ENCODE results near the gene YPEL5. TPM values are rescaled to one million over a fixed set of nuclear protein-coding genes. Genes with fewer than 3 reads are reported as not detected.

The YPEL5 gene
- total RNA-seq, 1 experiment from 2014 or later: 27.1 TPM

DNA sequence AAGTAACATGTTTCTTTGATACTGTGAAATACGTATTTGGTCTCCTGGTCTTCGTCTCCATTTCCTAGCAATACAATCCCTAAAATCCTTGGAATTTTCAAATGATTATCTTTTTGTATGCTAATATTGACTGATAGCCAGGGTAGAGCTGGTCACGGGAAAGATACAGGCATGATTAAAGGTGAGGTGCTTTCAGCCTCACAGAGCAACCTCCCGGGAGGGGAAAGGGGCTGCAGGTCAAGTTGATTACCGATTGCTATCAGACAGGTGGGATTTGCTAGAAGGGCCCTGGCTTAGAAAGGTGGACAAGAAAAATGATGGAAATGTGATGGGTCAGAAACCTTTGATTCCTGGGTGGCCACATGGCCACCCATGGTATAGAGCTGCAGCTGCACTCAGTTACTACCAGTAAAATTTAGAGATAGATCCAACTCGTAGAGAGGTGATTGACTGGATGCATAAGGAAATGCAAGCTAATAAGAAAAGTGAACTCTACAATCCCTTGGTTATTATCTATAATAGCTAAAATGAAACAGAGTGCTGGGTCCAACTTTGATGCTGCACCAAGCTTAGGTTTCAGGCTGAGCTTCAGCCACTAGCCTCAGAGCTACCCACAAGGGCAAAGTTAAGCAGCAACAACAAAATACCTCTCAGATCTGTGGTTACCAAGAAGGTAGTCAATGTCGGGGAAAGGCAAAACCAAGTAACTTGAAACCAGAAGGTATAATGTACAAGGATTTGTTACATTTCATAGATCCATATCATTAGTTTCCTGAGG lies 15.3 kb downstream of the YPEL5 start:
- ChIA-PET POLR2A (no interaction called here), RAD21 (ENCODE audit: low non-redundant PET in 1 of 2, low total read pairs in 2 of 2, uncharacterized antibody in 2 of 2, unreplicated experiment in 2 of 2) (interaction anchor here in 1 of 2 experiments (0.6 kb wide), 1 partner anchor 16 kb away, joined by 4 read pairs; no protein-coding TSS in a partner anchor), CTCF (interaction anchor here (1.3 to 4.9 kb wide), 2 partner anchors 14 to 548 kb away, joined by 4 to 152 read pairs; no protein-coding TSS in a partner anchor)
- Histone ChIP-seq H3K9me2 (ENCODE audit: insufficient read depth) (no peaks in the 10 kb centered on the region), H3K4me1 (ENCODE audit: control insufficient read depth in 1 of 2, insufficient read depth in 2 of 2, low read length in 2 of 2) (peaks cover 0 to 6% of the 10 kb centered on the region in 2 experiments; a peak in 1 of 4 replicates), H3K4me3 (replicated peaks in 1 of 2; ENCODE audit: low read depth in 1 of 2, low read length in 2 of 2) (no peak overlapping the region), H3K9me3 (ENCODE audit: control insufficient read depth in 1 of 2, insufficient read depth in 1 of 2, low read depth in 1 of 2, low read length in 2 of 2) (no peaks in the 10 kb centered on the region), H2AFZ (ENCODE audit: low read depth, low read length, poor library complexity, severe bottlenecking) (no peak overlapping the region), H3K79me2 (ENCODE audit: insufficient read depth, low read length) (no peaks in the 10 kb centered on the region), H3K27me3 (ENCODE audit: insufficient read depth, low read length) (no peaks in the 10 kb centered on the region), H4K20me1 (ENCODE audit: insufficient read depth) (no peaks in the 10 kb centered on the region; the same call in 1 of the 2 replicates), H3K27ac (ENCODE audit: low read depth, low read length) (no peak overlapping the region), H3K36me3 (ENCODE audit: control insufficient read depth in 1 of 2, insufficient read depth in 2 of 2, low read length in 2 of 2) (peaks cover 0 to 7% of the 10 kb centered on the region in 2 experiments; a peak in 1 of 4 replicates), H3K4me2 (ENCODE audit: low read length) (no peak overlapping the region), H3K9ac (ENCODE audit: low read length) (no peak overlapping the region)
- DNase-seq (ENCODE audit: low read depth, low spot score): no peak
- TF ChIP-seq SIN3A (IDR thresholded peaks at IDR 0.05; ENCODE audit: low read depth) (no peak), TCF7L2 (IDR thresholded peaks at IDR 0.05; ENCODE audit: borderline replicate concordance, extremely low read depth, insufficient read depth, insufficient read length) (no peak), REST (IDR thresholded peaks at IDR 0.05; ENCODE audit: low read depth) (no peak), MAX (IDR thresholded peaks at IDR 0.05) (no peak), YY1 (IDR thresholded peaks at IDR 0.05; ENCODE audit: extremely low read depth, insufficient replicate concordance, low read depth, low read length) (no peak), ZBTB33 (IDR thresholded peaks at IDR 0.05; ENCODE audit: extremely low read depth, insufficient replicate concordance, low read length) (no peak), EZH2 (IDR thresholded peaks at IDR 0.05) (no peak), FOSL1 (IDR thresholded peaks at IDR 0.05; ENCODE audit: low read depth) (no peak), CEBPB (IDR thresholded peaks at IDR 0.05; ENCODE audit: low read depth) (no peak), SP1 (IDR thresholded peaks at IDR 0.05; ENCODE audit: low read depth) (no peak), EZH2phosphoT487 (IDR thresholded peaks at IDR 0.05; ENCODE audit: borderline replicate concordance) (no peak), ZFX (IDR thresholded peaks at IDR 0.05) (no peak), EGR1 (IDR thresholded peaks at IDR 0.05; ENCODE audit: low read depth) (no peak)
- BruUV-seq (replicated peaks): no TSS peak
- intact Hi-C loops (cut with micrococcal nuclease): loop anchor here (10.0 kb wide), 1 partner anchor 1163 kb away; no protein-coding TSS in a partner anchor
- ATAC-seq: no peak

Data from HCT116 (cell line).